ENCODE results near the gene RNASEH2B. TPM values are rescaled to one million over a fixed set of nuclear protein-coding genes. Genes with fewer than 3 reads are reported as not detected.

Gene RNASEH2B
- total and polyA plus RNA-seq, 2 donors: 187 to 349 TPM

- WGBS: 45% methylated on average over 2 of the region's 2 CpGs
- peak overlapping the region; percentile 97 to 99 for H3K27ac ChIP-seq (ENCODE audit: low read depth in 1 of 2, low read length in 1 of 2)
Measured at GRCh38 chr13:50894012-50894411, 15.6 kb upstream of the RNASEH2B start.

GRCh38 chr13:50894504-50894903, 15.1 kb upstream of the RNASEH2B start:
- H3K27ac ChIP-seq (ENCODE audit: low read depth in 1 of 2, low read length in 1 of 2): peak overlapping the region; percentile 97 to 99
- H3K4me3 ChIP-seq (ENCODE audit: low read length in 2 of 2): no peak overlapping the region
- peaks cover 0 to 4% of the 10 kb centered on the region in 2 donors for H3K36me3 ChIP-seq (ENCODE audit: control insufficient read depth in 2 of 2, insufficient read depth in 2 of 2, low read length in 1 of 2)
- H3K27me3 ChIP-seq (ENCODE audit: control insufficient read depth in 2 of 2, insufficient read depth in 1 of 2, low read length in 1 of 2): no peaks in the 10 kb centered on the region
- no peak for DNase-seq (ENCODE audit: low read depth in 6 of 9, low spot score in 9 of 9)
- no peaks in the 10 kb centered on the region for H3K9me3 ChIP-seq (ENCODE audit: control insufficient read depth in 2 of 2, insufficient read depth in 1 of 2, low read length in 1 of 2)
- 78% methylated on average over 2 of the region's 2 CpGs for WGBS
- peaks cover 38 to 58% of the 10 kb centered on the region in 2 donors for H3K4me1 ChIP-seq (ENCODE audit: control insufficient read depth in 2 of 2, insufficient read depth in 2 of 2, low read length in 2 of 2)

More at GRCh38 chr13:50894012-50894411, 15.6 kb upstream of the RNASEH2B start:
- Histone ChIP-seq H3K4me1 (ENCODE audit: control insufficient read depth in 2 of 2, insufficient read depth in 2 of 2, low read length in 2 of 2) (peaks cover 41 to 63% of the 10 kb centered on the region in 2 donors), H3K4me3 (ENCODE audit: low read length in 2 of 2) (peak overlapping the region in 1 of 2 donors; percentile 10), H3K27me3 (ENCODE audit: control insufficient read depth in 2 of 2, insufficient read depth in 1 of 2, low read length in 1 of 2) (no peaks in the 10 kb centered on the region), H3K36me3 (ENCODE audit: control insufficient read depth in 2 of 2, insufficient read depth in 2 of 2, low read length in 1 of 2) (peaks cover 0 to 5% of the 10 kb centered on the region in 2 donors), H3K9me3 (ENCODE audit: control insufficient read depth in 2 of 2, insufficient read depth in 1 of 2, low read length in 1 of 2) (no peaks in the 10 kb centered on the region)
- peak in 1 of 9 donors; percentile 65 for DNase-seq (ENCODE audit: low read depth in 6 of 9, low spot score in 9 of 9)

DNA sequence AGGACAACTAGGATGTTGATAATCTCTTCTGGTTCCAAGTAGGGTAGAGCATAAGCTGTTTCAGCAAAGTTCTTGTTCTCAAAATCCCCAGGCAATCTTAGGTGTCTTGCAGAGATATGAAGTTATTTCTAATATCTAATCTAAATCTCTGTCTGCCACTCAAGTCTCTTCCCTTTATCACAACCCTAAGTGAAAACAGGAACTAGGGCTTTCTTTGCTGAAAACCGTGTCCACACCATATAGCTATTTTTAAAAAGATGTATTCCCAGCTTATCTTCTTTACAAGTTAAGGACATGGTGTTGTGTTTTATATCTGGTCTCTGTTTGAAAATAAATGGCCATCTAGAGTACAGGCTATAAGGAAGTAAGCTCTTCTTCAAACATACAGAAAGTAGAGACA, 11.3 kb upstream of the RNASEH2B start:
- no peak for DNase-seq (ENCODE audit: low read depth in 6 of 9, low spot score in 9 of 9)
- peaks cover 17 to 28% of the 10 kb centered on the region in 2 donors for H3K4me1 ChIP-seq (ENCODE audit: control insufficient read depth in 2 of 2, insufficient read depth in 2 of 2, low read length in 2 of 2)
- H3K27ac ChIP-seq (ENCODE audit: low read depth in 1 of 2, low read length in 1 of 2): no peak overlapping the region
- WGBS: 31% methylated on average over 1 of the region's 1 CpG
- no peak overlapping the region for H3K4me3 ChIP-seq (ENCODE audit: low read length in 2 of 2)
- H3K36me3 ChIP-seq (ENCODE audit: control insufficient read depth in 2 of 2, insufficient read depth in 2 of 2, low read length in 1 of 2): peaks cover 0 to 3% of the 10 kb centered on the region in 2 donors
- no peaks in the 10 kb centered on the region for H3K9me3 ChIP-seq (ENCODE audit: control insufficient read depth in 2 of 2, insufficient read depth in 1 of 2, low read length in 1 of 2)
- H3K27me3 ChIP-seq (ENCODE audit: control insufficient read depth in 2 of 2, insufficient read depth in 1 of 2, low read length in 1 of 2): no peaks in the 10 kb centered on the region

GRCh38 chr13:50901701-50902100, 7.9 kb upstream of the RNASEH2B start:
- H3K4me1 ChIP-seq (ENCODE audit: control insufficient read depth in 2 of 2, insufficient read depth in 2 of 2, low read length in 2 of 2): peaks cover 4 to 12% of the 10 kb centered on the region in 2 donors
- peak overlapping the region in 1 of 2 donors; percentile 27 for H3K27ac ChIP-seq (ENCODE audit: low read depth in 1 of 2, low read length in 1 of 2)
- H3K4me3 ChIP-seq (ENCODE audit: low read length in 2 of 2): no peak overlapping the region
- DNase-seq (ENCODE audit: low read depth in 6 of 9, low spot score in 9 of 9): no peak
- no peaks in the 10 kb centered on the region for H3K9me3 ChIP-seq (ENCODE audit: control insufficient read depth in 2 of 2, insufficient read depth in 1 of 2, low read length in 1 of 2)
- no peaks in the 10 kb centered on the region for H3K27me3 ChIP-seq (ENCODE audit: control insufficient read depth in 2 of 2, insufficient read depth in 1 of 2, low read length in 1 of 2)
- WGBS: 95% methylated on average over 2 of the region's 2 CpGs
- H3K36me3 ChIP-seq (ENCODE audit: control insufficient read depth in 2 of 2, insufficient read depth in 2 of 2, low read length in 1 of 2): no peaks in the 10 kb centered on the region

- Histone ChIP-seq H3K4me1 (ENCODE audit: control insufficient read depth in 2 of 2, insufficient read depth in 2 of 2, low read length in 2 of 2) (peaks cover 13 to 25% of the 10 kb centered on the region in 2 donors), H3K27ac (ENCODE audit: low read depth in 1 of 2, low read length in 1 of 2) (no peak overlapping the region), H3K36me3 (ENCODE audit: control insufficient read depth in 2 of 2, insufficient read depth in 2 of 2, low read length in 1 of 2) (no peaks in the 10 kb centered on the region), H3K27me3 (ENCODE audit: control insufficient read depth in 2 of 2, insufficient read depth in 1 of 2, low read length in 1 of 2) (no peaks in the 10 kb centered on the region), H3K4me3 (ENCODE audit: low read length in 2 of 2) (no peak overlapping the region), H3K9me3 (ENCODE audit: control insufficient read depth in 2 of 2, insufficient read depth in 1 of 2, low read length in 1 of 2) (no peaks in the 10 kb centered on the region)
- WGBS: 96% methylated on average over 4 of the region's 4 CpGs
- DNase-seq (ENCODE audit: low read depth in 6 of 9, low spot score in 9 of 9): no peak
Measured at GRCh38 chr13:50905256-50905655, 4.3 kb upstream of the RNASEH2B start.

- peaks cover 20 to 31% of the 10 kb centered on the region in 2 donors for H3K4me1 ChIP-seq (ENCODE audit: control insufficient read depth in 2 of 2, insufficient read depth in 2 of 2, low read length in 2 of 2)
- peak in 1 of 9 donors; percentile 51 for DNase-seq (ENCODE audit: low read depth in 6 of 9, low spot score in 9 of 9)
- H3K4me3 ChIP-seq (ENCODE audit: low read length in 2 of 2): no peak overlapping the region
- peak overlapping the region; percentile 60 to 98 for H3K27ac ChIP-seq (ENCODE audit: low read depth in 1 of 2, low read length in 1 of 2)
- no peaks in the 10 kb centered on the region for H3K9me3 ChIP-seq (ENCODE audit: control insufficient read depth in 2 of 2, insufficient read depth in 1 of 2, low read length in 1 of 2)
- no peaks in the 10 kb centered on the region for H3K27me3 ChIP-seq (ENCODE audit: control insufficient read depth in 2 of 2, insufficient read depth in 1 of 2, low read length in 1 of 2)
- 87% methylated on average over 7 of the region's 7 CpGs for WGBS
- no peaks in the 10 kb centered on the region for H3K36me3 ChIP-seq (ENCODE audit: control insufficient read depth in 2 of 2, insufficient read depth in 2 of 2, low read length in 1 of 2)
Measured at GRCh38 chr13:50907781-50908180, 1.8 kb upstream of the RNASEH2B start.

DNA sequence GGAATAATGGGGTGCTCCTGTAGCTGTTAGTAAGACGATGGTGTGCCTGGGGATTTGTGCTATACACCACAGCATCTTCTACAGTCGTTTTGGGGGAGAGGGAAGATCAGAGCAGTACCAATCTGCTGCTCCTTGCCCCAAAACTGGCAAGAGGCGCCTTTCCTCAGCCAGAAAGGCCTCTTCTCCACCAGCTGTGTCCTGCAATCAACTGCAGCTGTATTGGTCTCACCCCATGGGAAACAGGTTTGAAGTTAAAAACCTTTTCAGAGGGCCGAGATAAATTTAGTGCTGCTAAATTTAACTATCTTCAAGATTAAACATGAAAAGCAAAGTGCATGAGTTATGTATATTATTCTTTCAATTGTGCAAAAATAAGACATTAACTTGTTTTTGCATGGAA, 1.2 kb upstream of the RNASEH2B start:
- no peaks in the 10 kb centered on the region for H3K36me3 ChIP-seq (ENCODE audit: control insufficient read depth in 2 of 2, insufficient read depth in 2 of 2, low read length in 1 of 2)
- no peaks in the 10 kb centered on the region for H3K27me3 ChIP-seq (ENCODE audit: control insufficient read depth in 2 of 2, insufficient read depth in 1 of 2, low read length in 1 of 2)
- H3K27ac ChIP-seq (ENCODE audit: low read depth in 1 of 2, low read length in 1 of 2): peak overlapping the region; percentile 85 to 98
- peak overlapping the region in 1 of 2 donors; percentile 12 for H3K4me3 ChIP-seq (ENCODE audit: low read length in 2 of 2)
- WGBS: 9% methylated on average over 4 of the region's 4 CpGs
- DNase-seq (ENCODE audit: low read depth in 6 of 9, low spot score in 9 of 9): peak in 2 of 9 donors; percentile 36 to 77
- peaks cover 22 to 37% of the 10 kb centered on the region in 2 donors for H3K4me1 ChIP-seq (ENCODE audit: control insufficient read depth in 2 of 2, insufficient read depth in 2 of 2, low read length in 2 of 2)
- no peaks in the 10 kb centered on the region for H3K9me3 ChIP-seq (ENCODE audit: control insufficient read depth in 2 of 2, insufficient read depth in 1 of 2, low read length in 1 of 2)

DNA sequence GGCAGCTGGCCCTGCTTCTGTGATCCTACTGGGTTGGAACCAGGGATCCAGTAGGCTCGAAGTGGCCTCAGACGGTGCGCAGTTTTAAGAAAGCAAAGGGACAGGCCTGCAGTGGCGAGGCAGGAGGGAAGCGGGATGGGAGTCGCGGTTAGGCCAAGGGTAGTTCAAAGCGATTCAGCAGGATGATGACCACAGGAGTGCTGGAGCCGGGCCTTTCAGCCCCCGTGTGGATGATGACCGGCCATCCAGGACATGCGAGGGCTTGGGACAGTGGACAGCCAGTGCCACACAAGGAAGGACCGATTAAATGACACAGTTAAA, 854 bp downstream of the RNASEH2B start:
- Histone ChIP-seq H3K27ac (ENCODE audit: low read depth in 1 of 2, low read length in 1 of 2) (peak overlapping the region; percentile 96 to 98), H3K36me3 (ENCODE audit: control insufficient read depth in 2 of 2, insufficient read depth in 2 of 2, low read length in 1 of 2) (peaks cover 0 to 9% of the 10 kb centered on the region in 2 donors), H3K4me1 (ENCODE audit: control insufficient read depth in 2 of 2, insufficient read depth in 2 of 2, low read length in 2 of 2) (peaks cover 29 to 43% of the 10 kb centered on the region in 2 donors), H3K27me3 (ENCODE audit: control insufficient read depth in 2 of 2, insufficient read depth in 1 of 2, low read length in 1 of 2) (no peaks in the 10 kb centered on the region), H3K9me3 (ENCODE audit: control insufficient read depth in 2 of 2, insufficient read depth in 1 of 2, low read length in 1 of 2) (no peaks in the 10 kb centered on the region), H3K4me3 (ENCODE audit: low read length in 2 of 2) (peak overlapping the region; percentile 79 to 97)
- under 1% methylated on average over 13 of the region's 13 CpGs for WGBS
- no peak for DNase-seq (ENCODE audit: low read depth in 6 of 9, low spot score in 9 of 9)

DNA sequence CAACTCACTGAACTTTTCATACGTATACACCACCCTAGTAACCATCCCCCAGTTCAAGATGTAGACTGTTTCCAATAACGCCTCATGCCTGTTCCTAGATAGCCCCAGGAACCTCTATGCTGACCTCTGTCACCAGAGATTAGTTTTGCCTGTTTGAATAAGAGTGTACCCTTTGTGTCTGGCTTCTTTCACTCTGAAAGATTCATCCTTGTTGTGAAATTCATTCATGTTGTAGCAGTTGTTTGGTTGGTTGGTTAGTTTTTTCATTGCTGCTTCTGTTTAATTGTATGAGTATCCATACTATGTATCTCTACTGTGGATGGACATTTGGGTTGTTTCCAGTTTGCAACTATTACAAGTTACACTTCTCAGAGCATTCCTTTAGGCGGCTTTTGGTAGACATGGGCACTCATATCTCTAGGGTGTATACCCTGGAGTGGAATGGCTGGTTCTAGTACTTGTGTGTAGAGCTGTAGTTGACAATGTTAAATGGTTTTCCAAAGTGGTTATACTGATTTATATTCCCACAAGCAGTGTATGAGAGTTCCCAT, 1.6 kb downstream of the RNASEH2B start:
- Histone ChIP-seq H3K4me3 (ENCODE audit: low read length in 2 of 2) (peak overlapping the region; percentile 79 to 97), H3K27me3 (ENCODE audit: control insufficient read depth in 2 of 2, insufficient read depth in 1 of 2, low read length in 1 of 2) (no peaks in the 10 kb centered on the region), H3K4me1 (ENCODE audit: control insufficient read depth in 2 of 2, insufficient read depth in 2 of 2, low read length in 2 of 2) (peaks cover 32 to 47% of the 10 kb centered on the region in 2 donors), H3K27ac (ENCODE audit: low read depth in 1 of 2, low read length in 1 of 2) (peak overlapping the region; percentile 90 to 98), H3K9me3 (ENCODE audit: control insufficient read depth in 2 of 2, insufficient read depth in 1 of 2, low read length in 1 of 2) (no peaks in the 10 kb centered on the region), H3K36me3 (ENCODE audit: control insufficient read depth in 2 of 2, insufficient read depth in 2 of 2, low read length in 1 of 2) (peaks cover 0 to 9% of the 10 kb centered on the region in 2 donors)
- DNase-seq (ENCODE audit: low read depth in 6 of 9, low spot score in 9 of 9): peak in 2 of 9 donors; percentile 62 to 75
- WGBS: 6% methylated on average over 3 of the region's 3 CpGs
